ENCODE results near the gene ANKRD62.
"Not testable (repeated sequence)": the region's sequence is repeated elsewhere in the genome, so short reads cannot be mapped to it uniquely, and the experiment has no call there.

The ANKRD62 gene

DNA sequence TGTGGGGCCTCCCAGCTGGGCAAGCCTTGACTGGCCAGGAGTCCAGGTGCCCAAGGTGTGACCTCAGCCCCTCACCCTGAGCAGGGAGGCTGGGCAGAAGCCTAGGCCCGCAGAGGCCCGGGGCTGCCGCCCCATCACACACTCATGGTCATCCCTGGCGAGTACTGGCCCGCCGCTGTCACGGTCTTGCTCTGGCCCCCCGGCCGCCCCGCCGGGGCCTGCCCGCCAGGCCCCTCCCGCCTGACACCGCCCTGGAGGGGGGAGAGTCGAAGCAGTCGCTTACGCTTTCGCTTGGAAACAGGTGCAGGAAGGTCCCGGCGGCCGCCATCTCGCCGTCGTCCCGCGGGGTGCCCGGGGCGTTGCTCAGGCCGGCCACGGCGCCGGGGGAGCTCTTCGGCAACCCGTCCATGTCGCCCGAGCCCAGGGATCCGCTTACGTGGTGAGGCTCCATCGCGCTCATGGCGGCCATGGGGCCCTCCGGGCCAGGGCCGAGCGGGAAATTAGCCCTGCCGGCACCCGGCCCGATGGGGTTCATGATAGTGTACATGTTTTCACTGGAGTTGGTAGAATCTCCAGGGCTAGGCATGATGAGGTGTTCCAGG is 26.6 kb upstream of the ANKRD62 start:
- DNase-seq, result no peak

DNA sequence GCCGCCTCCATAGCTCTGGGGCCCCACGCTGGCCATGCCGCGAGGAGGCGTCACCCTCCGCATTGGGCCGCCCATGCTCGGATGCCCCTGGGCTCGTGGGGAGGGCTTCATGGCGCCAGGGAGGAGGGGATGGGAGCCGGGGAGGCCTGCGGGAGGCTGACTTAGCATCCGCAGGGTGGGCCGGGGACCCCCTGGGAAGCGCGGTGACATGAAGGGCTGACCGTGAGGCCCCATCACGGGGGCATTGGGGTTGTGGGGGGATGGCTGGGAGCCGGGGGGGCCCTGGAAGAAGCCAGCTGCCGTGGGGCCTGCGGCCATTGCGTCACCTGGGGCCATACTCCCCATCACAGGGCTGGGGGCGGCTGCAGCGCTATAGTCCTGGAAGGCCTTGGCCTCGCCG is 26.0 kb upstream of the ANKRD62 start:
- DNase-seq, result no peak

DNA sequence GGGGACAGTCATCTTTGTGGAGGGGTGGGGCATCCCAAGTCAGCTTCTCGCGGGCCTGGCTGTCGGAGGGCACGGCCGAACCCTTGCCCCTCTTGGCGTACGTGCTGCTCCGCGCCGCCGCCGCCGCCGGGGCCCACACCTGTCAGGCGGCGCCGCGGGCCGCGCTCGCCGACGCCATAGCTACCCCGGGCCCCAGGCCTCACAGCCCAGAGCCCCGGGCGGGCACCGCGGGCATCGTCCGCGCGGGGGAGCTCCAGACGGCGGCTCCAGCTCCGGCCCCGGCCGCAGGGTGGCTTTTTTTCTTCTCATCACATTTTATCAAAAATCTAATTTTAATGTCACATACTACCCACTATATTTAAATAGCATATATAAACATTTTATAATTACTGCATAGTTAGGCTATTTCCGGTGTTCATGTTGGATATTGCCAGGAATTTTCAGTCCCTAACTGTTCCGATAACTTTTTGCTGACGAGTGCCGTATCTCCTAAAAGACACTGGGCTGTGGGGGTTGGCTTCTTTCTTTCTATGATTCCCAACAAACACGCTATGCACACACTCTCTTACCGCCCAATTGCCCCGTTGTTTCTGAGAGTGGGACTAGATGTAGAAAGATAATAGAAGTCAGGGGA is 25.2 kb upstream of the ANKRD62 start:
- not testable (repeated sequence) for DNase-seq

DNA sequence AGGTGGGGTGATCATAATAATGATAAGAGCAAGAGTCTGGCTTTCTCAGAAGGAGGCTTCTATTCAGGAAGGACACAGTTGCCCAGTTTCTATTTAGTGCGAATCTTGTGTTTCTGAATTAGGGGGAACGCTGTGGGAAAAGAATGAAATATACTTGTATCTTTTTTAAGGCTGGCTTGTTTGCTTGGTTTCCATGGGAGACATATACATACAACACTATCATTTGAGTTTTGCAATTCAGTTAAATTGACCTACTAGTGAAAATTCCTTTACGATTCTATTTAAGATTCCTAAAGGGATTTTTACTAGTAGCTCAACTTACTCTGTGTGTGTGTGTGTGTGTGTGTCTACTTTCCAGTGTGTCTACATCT is 24.7 kb upstream of the ANKRD62 start:
- no peak for DNase-seq

DNA sequence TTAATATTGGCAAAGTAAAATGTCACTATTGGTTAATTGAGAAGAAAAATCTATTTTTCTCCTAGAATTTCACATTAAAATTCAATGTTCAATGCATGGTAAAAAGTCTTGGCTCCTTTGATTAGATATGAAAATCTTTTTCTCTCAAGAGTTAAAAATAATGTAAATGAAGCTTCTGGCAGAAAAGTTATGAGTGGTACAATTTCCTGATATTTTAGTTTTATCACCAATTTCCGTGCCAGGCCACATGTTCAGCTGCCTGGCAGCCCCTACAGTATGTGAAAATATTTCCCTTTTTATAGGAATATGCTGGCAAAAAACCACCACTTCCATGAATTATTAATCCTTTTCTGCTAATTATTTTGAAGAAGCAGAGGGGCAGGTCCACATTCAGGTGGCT is 22.6 kb upstream of the ANKRD62 start:
- not testable (repeated sequence) for DNase-seq

DNA sequence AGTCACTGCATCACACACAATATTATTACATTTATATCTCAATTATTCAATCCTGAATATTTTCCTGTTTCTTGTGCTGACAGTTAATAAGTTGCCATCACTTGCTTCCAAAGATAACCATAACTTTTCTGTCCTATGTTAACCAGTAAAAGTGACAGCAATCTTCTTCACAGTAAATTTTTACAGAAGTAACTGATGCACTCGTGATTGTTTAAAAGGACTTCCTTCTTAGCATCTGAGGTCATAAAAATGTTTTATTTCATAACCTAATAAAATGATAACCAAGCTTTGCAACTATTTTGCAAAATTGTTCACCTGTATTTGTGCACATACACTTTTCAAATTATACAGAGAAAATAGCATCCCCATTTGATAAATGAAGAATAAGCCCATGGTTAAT is 20.6 kb upstream of the ANKRD62 start:
- no peak for DNase-seq

DNA sequence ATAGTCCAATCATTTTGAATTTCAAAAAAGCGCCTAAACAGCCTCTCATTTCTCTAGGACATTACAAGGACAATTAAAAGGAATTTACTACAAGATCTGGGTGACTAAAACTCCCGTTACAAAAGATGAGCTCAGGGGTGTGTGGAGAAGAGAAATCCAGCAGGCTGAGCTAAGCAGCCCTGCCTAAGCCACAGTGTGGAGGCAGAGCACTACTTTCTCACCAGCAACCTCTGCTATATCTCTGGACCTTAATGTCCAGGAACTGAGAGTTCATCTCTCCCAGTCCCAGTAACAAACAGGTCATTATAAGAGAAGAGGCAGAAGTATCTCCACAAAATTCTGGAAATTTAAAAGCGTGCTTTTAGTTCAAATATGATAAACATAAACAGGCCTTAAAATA is 18.9 kb upstream of the ANKRD62 start:
- DNase-seq, result no peak

DNA sequence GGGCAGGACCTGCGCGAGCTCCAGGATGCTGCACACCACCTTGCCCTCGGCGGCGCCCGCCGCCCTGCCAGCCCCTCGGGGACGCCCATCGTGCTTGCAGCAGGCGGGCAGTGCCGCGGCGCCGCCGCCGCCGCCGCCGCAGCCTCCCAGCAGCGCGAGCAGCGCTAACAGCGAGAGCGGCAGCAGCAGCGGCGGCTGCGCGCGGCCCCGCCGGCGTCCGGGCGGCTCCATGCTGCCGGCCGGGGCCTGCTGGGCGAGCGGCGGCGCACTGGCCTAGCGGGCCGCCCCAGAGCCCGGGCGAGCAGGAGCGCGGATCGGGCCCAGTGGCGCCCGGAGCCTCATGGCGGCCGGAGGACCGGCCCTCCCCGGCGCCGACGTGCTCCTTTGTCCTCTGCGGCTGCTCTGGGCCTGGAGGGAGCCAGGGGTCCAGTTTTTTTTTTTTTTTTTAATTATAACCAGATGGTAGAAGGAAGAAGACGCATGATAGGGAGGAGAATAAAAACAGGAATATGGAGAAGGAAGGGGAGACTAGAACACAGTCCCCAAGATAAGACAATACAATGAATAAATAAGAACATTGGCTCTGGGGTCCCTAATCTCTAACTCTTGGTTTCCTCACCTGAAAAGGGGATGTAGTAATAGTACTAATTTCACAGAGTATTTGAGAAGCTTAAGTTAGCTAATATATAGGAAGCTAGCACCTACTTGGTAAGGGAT is 17.1 kb upstream of the ANKRD62 start:
- DNase-seq, result no peak

DNA sequence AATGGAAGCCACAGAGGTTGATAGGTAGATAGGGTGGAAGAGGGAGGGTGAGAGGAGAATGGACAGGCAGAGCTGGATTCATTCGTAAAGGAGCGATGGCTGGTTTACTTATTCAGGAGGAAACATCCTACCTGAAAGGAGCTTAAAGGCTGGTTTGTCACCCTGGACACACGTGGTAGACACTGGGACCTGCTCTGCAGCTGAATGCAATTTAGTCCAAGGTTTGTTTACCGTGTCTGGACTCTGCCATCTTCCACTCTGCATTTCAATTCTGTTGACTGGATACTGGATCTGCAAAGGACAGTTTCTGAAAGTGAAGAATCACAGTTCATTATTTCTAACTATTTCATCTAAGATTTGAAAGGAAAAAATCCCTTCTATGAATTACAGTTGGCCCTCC is 15.6 kb upstream of the ANKRD62 start:
- not testable (repeated sequence) for DNase-seq

DNA sequence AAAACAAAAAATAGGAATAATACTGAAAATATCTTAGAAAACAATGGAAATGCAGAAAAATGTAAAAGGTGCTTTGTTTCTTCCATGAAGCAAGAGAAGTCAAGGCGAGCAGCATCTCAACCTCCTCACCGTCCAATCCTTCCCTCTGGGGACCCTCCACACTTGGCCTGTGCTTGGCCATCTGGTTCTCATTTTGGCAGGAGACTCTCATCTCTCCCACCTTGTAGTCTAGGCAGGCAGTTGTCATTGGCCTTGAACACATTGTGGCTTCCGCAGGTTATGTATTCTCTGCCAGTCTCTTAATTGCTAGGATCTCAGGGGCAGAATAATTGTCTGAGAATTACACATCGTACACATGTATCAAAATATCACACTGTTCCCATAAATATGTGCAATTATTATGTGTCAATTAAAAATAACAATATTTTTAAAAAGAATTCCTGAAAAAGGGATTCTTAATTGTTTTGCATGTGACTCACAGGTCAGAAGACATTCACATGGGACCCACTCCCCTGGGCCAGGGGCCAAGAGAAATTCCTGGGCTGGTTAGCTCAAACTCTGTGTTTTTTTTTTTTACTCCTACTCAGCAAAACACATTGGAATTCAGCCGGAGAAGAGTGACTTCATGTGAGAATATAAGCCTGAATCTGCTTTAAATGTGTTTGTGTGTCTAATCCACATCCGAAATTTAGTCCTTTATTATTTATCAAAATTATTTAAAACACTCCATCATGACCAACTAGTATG is 14.0 kb upstream of the ANKRD62 start:
- DNase-seq, result no peak

DNA sequence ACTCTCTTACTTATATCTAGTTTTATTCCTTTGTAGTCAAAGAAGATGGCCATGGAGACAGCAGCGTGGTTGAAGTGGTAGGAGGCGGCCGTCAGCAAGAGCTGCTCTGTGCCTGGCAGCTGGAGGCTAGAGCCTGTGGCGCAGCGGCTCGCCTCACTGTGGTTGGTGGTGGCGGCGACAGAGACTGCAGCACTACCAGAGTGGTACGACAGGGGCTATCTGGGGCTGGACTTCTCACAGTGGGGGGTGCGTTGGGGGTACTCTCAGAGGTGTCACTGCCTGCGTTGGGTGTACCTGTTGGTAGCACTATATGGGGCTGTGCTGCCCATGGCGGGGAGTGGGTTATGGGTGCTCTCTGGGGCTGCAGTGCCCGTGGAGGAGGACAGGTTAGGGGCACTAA is 8.5 kb upstream of the ANKRD62 start:
- no peak for DNase-seq

DNA sequence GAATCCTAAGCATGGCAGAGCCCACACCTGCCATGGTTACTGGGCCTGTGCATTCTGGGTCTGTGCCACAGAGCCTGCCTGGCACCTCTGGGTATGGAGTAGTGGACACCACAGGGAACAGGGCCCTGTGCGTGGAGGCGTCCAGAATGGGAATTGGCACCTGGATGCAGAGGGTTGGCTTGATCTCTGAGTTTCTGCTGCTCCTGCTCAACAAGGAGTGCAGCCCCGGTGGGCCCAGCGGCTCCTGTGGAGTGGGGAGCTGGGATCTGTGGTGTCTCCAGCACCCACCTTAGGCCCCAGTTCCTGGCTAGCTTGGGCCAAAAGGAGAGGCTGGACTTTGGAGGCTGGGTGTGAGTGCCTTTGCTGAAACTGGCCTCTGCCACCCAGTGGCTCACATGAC is 7.9 kb upstream of the ANKRD62 start:
- DNase-seq, result no peak

DNA sequence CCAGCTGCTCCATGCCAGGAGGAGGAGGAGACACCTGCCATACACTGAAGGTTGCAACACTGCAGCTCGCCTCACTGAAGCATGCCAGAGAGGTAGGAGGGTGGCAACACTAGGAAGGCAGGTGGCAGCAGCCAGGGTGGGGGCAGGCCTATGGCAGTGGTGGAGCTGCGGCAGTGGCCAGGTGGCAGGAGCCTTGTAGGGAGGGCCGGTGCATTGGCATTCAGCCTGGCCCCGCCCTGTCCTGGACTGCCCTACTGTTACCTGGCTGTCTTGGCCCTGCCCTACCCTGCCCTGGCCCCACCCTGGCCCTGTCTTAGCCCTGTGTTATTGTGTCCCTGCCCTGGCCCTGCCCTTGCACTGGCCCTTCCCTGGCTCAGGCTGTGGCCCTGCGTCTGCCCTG is 7.4 kb upstream of the ANKRD62 start:
- no peak for DNase-seq

DNA sequence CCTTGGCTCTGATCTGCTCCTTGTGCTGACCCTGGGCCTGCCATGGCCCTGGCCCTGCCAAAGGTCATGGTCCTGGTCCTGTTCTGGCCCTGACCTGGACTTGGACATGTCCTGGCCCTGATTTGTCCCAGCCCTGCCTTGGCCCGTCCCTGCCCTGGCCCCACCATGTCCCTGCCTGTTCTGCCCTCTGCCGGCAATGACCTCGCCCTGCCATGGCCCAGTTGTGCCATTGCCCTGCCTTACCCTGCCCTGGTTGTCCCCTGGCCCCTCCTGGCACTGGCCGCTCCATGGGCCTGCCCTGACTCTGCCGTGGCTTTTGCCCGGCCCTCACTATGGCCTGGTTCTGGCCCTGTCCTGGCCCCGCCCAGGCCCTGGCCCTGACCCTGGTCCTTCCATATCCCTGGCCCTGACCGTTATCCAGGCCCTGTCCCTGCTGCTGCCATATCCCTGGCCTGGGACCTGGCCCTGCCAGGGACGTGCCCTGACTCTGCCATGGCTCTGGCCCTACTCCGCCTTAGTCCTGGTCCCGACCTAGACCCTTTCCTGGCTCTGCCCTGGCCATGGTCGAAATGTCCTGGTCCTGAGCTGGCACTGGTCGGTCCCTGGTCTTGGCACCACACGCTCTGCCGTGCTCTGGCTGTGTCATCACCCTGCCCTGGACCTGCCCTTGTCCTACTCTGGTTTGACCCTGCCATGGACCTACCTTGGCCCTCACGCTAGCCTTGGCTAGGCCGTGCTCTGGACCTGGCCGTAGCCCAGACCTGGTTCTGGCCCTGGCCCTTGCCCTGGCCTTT is 6.8 kb upstream of the ANKRD62 start:
- no peak for DNase-seq

DNA sequence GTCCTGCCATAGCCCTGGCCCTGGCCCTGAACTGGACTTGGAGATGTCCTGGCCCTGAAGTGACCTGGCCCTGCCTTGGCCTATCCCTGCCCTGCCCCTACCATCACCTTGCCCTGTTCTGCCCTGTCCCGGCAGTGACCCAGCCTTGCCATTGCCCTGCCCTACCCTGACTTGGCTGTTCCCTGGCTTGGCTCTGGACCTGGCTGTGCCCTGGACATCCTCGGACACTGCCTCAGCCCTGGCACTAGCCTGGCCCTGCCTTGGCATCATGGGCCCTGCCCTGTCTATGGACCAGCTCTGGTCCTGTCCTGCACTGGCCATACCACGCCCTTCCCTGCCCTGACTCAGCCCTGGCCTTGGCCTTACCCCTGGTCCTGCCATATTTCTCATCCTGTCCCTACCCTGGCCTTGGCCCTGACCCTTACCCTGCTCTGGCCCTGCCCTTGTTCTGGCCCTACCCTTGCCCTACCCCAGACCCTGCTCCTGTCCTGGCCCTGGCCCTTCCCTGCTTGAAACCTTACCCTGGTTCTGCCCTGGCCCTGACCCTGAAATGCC is 6.1 kb upstream of the ANKRD62 start:
- DNase-seq, result no peak

DNA sequence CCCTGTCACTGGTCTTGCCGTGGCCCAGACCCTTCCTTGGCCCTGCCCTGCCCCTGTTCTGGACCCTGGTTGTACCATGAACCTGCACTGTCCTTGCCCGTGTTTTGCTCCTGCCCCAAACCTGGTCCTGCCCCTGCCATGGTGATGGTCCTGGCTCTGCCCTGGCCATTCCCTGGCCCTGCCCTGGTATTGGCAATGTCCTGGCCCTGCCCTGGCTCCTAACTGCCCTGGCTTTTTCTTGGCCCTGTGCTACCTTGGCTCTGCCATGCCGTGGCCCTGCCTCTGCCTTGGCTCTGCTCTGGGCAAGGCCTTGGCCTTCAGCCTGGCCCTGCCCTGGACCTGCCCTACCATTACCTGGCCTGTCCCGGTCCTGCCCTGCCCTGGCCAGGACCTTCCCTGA is 5.5 kb upstream of the ANKRD62 start:
- DNase-seq, result no peak

DNA sequence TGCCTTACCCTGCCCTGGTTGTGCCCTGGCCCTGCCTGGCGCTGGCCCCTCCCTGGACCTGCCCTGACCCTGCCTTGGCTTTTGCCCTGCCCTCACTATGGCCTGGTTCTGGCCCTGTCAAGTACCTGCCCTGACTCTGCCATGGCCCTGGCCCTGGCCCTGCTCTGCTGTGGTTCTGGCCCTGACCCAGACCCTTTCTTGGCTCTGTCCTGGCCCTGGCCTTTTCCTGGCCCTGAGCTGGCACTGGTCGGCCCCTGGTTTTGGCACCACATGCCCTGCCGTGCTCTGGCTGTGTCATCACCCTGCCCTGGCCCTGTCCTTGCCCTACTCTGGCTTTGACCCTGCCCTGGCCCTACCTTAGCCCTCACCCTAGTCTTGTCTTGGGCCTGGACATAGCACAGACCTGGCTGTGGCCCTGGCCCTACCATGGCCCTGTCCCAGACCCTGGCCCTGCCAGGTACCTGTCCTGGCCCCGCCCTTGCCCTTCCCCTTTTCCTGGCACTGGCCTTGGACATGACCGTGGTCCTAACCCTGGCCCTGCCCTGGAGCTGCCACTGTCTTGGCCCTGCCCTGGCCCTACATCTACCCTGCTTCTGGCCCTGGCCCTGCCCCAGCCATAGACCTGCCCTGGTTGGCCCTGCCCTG is 4.8 kb upstream of the ANKRD62 start:
- DNase-seq, result no peak

DNA sequence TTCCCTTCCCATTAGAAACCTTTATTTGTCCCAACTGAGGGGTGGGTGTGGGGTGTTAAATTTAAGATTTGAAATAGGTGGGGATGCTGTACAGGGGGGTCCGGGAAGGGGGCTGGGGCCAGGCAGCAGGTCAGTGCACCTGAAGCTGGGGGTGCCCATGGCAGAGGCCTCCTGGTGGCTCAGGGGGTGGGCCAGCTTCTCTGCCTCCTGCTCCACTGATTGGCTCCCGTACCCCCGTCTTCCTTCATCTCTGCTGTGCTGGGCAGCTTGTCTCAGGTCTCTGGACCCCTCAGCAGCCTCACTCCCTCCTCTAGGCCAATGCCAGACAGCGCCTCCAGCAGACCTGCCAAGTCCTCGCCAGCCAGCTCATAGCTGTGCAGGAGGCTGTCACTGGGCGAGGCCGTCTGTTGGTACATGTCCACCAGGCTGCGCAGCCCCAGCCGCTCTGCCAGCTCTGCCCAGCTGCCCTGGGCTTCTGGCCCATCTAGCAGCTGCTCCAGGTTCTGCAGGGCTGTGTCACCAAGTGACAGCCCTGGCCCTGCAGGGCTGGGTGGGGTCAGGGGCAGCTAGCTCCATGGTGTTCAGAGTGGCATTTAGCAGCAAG is 2.0 kb upstream of the ANKRD62 start:
- DNase-seq, result no peak

DNA sequence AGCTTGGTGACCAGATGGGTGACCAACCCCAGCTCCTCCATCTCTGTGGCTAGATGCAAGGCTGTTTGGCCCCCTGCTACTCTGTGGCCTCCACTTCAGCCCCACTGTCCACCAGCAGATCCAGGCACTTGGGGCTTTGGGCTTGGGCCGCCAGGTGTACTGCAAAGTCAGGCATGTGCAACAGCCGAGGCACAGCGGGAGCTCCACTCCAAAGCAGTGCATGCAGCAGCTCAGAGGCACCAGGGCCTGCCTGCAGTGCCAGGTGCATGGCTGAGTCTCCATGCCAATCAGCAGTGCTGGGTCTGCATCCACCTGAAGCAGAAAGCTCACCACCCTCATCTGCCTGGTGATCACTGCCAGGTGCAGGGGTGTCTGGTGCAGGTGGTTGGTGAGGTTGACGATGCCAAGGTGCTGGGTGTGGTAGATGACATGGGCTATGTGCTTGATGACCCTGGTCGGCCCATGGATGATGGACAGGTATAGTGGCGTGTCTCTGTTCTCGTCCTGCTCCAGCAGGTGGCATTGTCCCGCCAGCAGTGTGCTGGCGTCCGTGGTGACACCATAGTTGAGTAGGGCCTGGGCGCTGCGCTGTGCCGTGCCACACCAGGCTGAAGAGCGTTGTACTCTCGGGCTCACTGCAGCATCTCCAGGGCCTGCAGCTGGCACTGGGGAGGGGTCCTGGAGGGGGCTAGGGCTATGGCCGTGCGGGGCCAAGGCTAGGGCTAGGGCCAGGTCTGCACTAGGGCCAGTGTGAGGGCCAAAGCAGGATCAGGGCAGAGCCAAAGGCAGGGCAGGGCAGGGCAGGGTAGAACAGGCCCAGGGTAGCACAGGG is 1.0 kb upstream of the ANKRD62 start:
- DNase-seq, result no peak

DNA sequence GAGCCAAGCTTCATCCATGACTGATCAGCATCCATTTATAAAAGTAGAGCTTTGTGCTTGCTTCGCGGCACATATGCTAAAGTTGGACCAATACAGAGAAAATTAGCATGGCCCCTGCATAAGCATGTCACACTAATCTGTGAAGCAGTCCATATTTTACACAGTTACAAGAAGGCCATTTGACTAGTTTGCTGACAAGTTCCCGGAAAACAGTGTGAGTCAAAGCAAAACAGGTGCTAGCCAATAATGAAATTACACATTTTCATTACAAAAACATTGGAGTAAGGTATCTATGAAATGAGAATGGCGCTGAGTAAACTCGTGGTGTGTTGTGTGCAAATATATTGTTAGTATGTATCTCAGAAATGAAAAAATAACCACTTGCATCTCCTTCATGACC is 4.7 kb downstream of the ANKRD62 start:
- no peak for DNase-seq

DNA sequence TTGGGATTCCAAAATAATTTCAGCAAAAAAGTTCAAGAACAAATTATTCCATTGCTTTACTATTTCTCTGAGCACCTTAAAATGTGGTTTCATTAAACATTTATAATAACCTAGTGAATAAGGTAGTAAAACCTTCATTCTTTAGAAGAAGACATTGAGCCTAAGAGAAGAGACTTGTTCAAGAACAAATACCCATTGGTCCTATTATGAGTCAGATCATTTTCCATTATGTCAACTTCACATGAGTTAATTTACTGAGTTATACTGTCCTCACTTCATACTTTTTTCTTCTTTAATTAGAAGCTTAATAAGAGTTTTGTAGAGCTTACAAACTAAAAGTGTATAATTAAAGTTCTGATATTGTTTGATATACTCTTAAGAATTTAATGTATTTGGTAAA is 5.5 kb downstream of the ANKRD62 start:
- DNase-seq, result no peak
